GM19023 (cell line): ENCODE data around the gene RUSC1.

Source experiments
- ATAC-seq: cut with Tn5 transposase; IDR thresholded peaks from one replicate; pipeline ENCODE4 v1.9.1; 2021; ENCODE audit warnings: mild to moderate bottlenecking, moderate library complexity; ENCODE audit not compliant: unreplicated experiment

RUSC1 gene

GRCh38 chr1:155294520-155295182 is 26.0 kb upstream of the RUSC1 start:
- ATAC-seq = no peak

GRCh38 chr1:155295183-155295941 is 25.3 kb upstream of the RUSC1 start:
- ATAC-seq = no peak

- ATAC-seq = no peak
Observed at GRCh38 chr1:155295942-155296267, 24.8 kb upstream of the RUSC1 start.

GRCh38 chr1:155296661-155297060 is 24.0 kb upstream of the RUSC1 start:
- no peak for ATAC-seq

DNA sequence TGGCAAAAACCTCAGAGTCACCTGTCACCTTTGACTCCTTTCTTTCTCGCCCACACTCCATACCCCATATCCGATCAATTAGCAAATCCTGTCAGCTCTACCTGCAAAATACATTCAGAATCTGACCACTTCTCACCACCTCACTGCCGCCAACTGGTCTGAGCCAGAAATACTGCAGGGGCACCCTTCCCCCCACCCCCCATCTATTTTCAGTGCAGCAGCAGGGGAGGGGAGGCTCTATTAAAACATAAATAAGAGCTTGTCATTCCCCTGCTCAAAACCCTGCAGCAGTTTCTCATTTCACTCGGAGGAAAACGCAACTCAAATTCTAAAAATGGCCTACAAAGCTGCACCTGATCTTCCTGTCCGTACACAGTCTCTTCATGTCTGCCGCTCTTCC is 23.3 kb upstream of the RUSC1 start:
- ATAC-seq = no peak

GRCh38 chr1:155300024-155300423 is 20.7 kb upstream of the RUSC1 start:
- ATAC-seq = no peak

- ATAC-seq = no peak
Observed at GRCh38 chr1:155300553-155301329, 20.0 kb upstream of the RUSC1 start.

DNA sequence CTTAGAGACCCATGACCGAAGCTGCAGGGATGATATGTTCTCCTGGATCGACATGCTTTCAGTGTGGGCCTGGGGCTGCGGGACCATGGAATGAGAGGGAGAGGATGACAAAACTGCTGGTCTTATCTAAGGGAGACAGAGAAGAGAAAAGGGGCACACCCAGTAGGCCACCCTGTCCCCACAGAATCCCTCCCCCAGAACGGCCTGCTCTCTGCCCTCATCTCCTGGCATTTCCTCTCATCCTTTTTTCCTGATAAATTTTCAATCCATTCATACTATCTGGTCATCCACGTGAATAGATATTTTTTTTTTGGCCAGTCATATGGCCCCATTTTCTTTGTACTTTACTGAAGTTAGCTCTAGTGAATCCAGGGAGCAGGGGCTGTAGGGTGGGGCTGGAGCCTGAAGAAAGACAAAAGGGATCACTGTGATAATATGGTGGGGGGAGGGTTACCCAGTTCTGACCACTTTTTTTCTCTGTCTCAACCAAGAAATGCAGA is 19.3 kb upstream of the RUSC1 start, which contains the start of gene PKLR:
PKLR (minus strand) TSS at position 97 of the 500 bp plus-strand sequence; CDS start at position 54, 43 bp downstream.
- ATAC-seq = no peak

GRCh38 chr1:155304558-155305063 is 16.1 kb upstream of the RUSC1 start:
- no peak for ATAC-seq

DNA sequence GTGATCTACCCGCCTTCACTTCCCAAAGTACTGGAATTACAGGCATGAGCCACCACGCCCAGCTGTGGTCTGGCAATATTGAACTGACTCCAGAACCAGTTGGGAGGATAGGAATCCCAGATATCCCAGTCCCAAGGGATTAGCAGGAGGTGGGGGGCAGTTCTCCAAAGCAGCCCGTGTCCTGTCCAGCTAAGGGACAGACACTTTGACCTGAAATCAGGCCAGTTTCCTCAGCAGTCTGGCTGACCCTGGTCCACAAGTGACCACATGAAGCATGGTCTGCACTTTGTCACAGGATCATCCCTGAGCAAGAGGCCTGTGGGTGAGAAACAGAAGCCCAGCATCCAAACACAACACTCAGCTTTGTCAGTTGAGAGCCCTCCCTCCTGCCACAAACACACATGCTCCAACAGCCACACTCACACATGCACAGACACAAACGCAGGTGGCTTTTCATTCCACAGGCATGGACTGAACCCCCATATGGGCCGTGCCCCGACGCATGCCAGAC is 14.8 kb upstream of the RUSC1 start:
- ATAC-seq = no peak

DNA sequence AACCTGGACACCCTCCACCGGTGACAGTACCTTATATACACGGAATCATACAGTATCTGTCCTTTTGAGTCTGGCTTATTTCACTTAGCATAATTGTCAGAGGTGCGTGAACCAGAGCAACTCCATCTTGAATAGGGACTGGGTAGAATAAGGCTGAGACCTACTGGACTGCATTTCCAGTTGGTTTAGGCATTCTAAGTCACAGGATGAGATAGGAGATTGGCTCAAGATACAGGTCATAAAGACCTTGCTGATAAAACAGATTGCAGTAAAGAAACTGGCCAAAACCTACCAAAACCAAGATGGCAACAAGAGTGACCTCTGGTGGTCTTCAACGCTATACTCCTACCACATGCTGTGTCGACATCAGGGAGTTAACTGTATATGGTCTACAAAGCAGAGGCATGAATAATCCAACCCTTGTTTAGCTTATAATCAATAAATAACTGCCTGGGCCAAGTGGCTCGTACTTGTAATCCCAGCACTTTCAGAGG is 13.4 kb upstream of the RUSC1 start:
- no peak for ATAC-seq

DNA sequence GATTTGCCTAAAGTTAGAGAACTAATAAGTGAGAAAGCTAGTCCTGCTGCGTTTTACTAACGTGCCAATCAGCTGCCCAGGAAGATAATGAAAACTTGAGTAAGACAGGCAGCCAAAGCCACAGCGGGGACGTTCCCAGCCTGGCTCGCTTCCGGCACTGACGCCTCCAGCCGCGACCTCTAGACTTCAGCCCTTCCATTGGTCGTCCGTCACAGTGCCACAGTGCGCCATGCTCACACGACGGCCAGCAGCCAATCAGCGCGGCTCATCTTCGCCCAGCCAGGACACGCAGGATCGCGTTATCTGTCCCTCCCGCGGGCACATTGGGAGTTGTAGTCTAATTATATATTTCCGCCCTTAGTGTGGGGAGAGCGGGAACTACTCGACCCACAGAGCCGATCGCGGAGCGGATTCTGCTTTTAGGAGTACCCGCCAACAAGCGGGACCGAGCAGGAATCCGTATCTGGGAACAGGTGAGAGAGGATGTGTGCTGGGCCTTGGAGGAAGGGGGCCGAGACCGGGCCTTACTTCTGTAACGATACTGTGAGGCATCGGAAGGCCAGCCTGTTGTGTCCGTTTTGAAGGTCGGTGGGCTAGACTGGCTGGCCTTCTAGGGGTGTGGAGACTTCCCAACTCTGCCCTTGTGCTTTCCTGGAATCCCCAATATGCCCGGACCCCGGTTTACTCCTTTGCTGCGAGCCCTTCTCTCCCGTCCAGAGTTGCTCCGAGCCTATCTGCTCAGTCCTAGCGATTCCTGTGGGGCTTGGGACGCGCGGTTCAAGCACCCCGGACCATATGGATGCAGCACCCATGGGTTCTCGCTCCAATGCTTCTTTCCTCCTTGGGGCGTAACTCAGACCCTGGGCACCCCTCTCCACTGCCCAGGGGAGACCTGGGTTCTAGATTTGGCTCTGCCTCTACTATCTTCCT is 11.9 kb upstream of the RUSC1 start, which contains the start of gene FDPS:
FDPS (plus strand) TSS at position 374 of the 930 bp plus-strand sequence. CDS start 924 bp downstream, outside the sequence.
- peak; percentile 96 for ATAC-seq

DNA sequence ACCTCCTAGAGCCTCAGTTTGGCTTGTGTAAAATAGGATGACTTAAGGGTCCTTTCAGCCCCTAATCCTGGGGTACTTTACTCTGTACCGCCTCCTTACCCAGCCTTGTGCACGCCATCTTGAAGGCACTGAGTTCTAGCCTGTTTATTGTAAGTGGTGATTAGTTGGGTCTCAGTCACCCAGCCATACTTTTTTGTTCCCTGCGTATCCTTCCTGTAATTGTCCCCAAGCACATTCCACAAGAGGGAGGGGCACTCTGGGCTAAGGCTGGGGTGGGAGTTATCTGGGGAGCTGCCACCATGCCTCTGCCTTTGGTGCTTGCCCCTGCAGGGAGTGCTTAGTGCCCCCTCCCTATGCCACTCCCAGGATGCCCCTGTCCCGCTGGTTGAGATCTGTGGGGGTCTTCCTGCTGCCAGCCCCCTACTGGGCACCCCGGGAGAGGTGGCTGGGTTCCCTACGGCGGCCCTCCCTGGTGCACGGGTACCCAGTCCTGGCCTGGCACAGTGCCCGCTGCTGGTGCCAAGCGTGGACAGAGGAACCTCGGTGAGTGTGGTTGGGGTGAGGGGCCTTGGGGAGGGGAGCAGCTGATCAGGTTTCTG is 11.2 kb upstream of the RUSC1 start:
- no peak for ATAC-seq

- no peak for ATAC-seq
Observed at GRCh38 chr1:155313261-155313660, 7.4 kb upstream of the RUSC1 start.

- no peak for ATAC-seq
Observed at GRCh38 chr1:155316922-155317321, 3.8 kb upstream of the RUSC1 start.

DNA sequence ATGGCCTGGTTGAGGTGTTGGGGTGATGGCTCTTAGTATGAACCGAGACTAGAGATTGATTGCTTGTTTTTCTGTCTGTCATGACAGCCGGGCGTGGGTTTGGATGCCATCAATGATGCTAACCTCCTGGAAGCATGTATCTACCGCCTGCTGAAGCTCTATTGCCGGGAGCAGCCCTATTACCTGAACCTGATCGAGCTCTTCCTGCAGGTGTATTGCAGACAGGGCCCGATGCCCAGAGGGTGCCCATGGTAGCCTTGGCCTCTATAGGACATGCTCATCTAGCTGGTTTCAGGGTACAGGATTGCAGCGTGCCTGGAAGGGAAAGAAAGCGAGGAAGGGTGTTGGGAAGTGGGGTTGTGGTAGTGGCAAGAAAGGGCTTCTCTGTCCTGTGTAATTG is 2.6 kb upstream of the RUSC1 start:
- no peak for ATAC-seq

- no peak for ATAC-seq
Observed at GRCh38 chr1:155319536-155319935, 1.2 kb upstream of the RUSC1 start.

DNA sequence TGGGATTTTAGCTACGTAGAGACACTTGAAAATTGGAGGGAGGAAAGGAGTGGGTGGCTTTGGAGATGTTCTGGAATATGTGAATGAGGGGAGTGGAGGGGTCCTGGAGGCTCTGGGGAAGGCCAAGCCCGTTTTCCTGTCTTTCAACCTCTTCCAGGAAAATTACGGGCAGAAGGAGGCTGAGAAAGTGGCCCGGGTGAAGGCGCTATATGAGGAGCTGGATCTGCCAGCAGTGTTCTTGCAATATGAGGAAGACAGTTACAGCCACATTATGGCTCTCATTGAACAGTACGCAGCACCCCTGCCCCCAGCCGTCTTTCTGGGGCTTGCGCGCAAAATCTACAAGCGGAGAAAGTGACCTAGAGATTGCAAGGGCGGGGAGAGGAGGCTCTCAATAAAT is 442 bp upstream of the RUSC1 start:
- ATAC-seq = no peak
